Activated CD4-positive, CD25-positive, alpha-beta regulatory T cell (primary cell): Measurements from ENCODE around the gene CAMK2D.
A peak's percentile ranks its signal among the peaks of the same experiment; 100 is the strongest.

Experiments
- DNase-seq, 4 experiments: peaks; one replicate each; lab custom pipeline; 2025; lab: John Stamatoyannopoulos, UW

CAMK2D gene

DNA sequence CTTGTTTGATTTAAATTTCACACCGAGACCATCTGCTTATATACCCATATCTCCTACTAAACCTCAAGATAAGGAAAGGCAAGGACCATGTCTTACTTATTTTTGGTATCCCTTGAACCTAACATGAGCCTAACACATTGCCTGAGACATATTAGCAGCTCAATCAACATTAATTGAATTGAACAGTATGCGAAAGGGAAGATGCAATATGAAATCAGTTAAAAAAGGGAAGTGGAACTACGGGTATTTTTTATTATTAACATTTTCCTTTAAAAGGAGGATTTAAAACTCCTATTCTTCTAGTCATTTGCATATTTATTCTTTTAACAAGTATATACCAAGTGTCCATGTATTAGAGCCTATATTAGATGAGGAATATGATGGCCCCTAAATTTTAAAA, 197.0 kb downstream of the CAMK2D start:
- DNase-seq = no peak

DNA sequence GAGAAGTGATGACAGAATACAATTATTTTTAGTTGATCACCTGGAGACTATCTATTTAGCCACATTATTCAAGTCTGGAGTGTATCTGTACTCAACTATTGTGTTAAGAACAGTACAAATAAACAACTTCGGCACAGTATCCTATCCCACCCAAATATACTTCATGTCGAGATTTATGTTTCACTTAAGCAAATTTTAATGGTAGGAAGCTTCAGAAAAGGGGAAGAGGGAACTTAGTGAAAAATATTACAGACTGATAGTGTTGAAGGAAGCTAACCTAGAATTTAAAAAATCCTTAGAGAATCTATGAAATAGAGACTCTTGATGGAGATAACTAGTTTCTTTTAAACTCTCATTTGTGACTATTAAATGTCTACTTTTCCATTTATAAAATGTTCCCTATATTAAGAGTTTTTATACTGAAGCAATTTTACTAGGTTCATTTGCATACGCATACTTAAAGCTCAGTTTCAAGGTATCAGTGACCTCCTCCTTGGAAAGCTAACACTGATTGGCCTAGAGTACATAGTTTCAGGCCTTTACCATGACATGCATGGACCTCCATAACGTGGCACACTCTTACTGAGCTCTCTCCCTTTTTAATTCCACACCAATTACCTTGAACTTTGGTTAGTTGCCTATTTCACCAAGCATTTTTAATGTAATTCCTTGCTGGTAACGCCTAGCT, 197.7 kb downstream of the CAMK2D start:
- DNase-seq = no peak

GRCh38 chr4:113561758-113562157, 199.8 kb downstream of the CAMK2D start:
- DNase-seq = no peak

GRCh38 chr4:113561092-113561491, 200.4 kb downstream of the CAMK2D start:
- DNase-seq = no peak

GRCh38 chr4:113560579-113560978, 201.0 kb downstream of the CAMK2D start:
- no peak for DNase-seq

DNA sequence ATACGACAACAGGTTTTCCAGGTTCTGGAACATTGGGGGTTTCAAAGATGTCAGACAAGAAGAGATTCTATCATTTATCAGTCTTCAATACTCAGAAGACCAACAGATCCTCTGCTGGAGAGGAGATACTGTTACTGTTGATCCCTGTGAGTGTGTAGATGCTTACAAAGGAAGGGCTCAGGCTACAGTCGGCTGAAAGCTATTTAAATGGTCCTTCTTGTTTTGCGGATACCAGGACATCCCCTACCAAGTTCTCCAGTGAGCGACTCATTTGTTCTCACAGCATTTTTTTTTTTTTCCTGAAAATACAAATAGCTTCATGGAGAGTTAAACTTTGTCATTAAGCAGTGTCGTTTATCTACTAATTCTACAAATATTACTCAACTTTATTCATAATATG, 201.6 kb downstream of the CAMK2D start:
- no peak for DNase-seq

DNA sequence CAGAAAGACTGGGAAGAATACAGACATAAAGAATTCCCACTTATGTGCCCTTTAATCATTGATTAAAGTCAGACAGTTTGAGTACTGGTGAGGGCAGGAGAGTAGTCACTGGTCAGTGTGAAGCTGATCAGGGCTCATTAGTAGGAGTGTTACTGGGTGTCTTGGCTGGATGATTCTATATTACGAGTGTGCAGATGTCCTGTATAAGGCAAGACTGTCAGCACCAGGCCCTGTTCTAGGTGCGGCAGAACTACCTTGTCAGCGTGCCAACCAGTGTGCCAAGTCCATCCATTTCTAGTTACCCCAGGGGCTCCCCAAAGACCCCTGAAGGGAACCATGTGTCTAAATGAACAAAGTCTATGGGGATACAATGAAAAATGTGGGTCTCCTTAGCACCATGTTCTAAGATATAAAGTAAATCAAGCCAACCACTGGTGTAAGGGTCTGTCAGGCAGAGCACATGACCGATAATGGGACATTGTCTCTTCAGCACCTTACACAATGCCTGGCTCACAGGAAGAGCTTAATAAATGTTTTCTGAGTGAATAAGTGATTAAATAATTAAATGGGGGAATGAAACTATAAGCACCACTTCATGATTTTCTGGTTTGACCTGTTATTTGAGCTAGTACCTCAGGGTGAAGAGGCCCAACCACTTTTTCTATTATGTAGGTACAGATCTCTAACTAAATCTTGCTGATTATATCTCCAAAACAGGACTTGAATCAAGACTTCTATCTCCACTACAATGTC, 205.0 kb downstream of the CAMK2D start:
- no peak for DNase-seq

DNA sequence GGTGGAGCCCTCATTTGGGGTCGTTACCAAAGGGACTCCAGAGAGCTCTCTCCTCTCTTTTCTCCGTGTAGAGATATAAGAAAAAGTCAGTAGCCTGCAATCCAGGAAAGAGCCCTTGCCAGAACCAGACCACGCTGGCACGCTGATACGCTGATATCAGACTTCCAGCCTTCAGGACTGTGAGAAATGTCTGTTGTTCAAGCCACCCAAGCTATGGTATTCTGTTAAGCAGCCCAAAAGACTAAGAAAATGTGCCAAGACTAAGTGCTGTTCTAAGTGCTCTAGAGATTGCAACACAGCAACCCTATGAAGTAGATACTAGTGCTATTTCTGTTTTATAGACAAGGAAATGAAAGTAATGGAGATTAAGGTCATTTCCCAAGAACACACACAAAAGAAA, 205.7 kb downstream of the CAMK2D start:
- DNase-seq = no peak

GRCh38 chr4:113553082-113553481, 208.5 kb downstream of the CAMK2D start:
- DNase-seq = no peak

- no peak for DNase-seq
Measured at GRCh38 chr4:113550510-113550909, 211.0 kb downstream of the CAMK2D start.

DNA sequence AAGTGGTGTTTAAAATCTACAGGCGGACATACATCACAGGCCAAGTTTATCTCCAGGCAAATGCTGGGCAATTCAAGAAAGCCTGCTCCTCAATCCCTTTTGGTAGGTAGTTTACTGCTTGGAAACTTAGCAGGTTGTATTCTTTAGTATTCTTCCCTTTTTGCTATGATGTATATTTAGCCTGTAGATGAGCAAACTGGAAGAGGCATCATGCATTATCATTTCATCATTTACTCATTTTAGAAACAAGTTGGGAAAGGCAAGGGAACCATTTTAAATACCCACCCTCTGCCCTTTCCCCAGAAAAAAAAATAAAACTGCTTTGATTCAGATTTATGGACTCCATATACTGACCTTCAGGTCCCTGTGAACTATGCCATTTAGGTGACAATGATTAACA, 213.2 kb downstream of the CAMK2D start:
- no peak for DNase-seq

GRCh38 chr4:113547487-113548042, 214.0 kb downstream of the CAMK2D start:
- peak; percentile 67 to 81 (median 80) for DNase-seq

DNA sequence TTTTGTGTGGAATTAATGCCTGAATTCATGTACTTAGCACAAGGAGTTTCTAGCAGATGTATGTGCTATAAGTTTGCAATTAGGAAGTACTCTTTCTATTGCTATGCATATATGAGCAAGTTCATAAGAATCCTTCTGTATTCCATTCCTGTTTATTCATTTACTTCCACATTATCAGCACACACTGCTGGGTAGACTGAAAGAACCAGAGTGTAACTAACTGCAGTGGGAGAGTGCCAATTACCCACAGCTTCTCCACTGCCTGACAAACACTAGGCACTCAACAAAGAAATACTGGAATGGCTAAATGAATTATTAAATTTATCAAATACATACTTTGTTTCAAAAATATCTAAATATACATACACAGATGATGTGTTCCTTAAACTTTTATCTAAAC, 219.6 kb downstream of the CAMK2D start:
- DNase-seq = no peak

- no peak for DNase-seq
Measured at GRCh38 chr4:113540859-113541258, 220.7 kb downstream of the CAMK2D start.

DNA sequence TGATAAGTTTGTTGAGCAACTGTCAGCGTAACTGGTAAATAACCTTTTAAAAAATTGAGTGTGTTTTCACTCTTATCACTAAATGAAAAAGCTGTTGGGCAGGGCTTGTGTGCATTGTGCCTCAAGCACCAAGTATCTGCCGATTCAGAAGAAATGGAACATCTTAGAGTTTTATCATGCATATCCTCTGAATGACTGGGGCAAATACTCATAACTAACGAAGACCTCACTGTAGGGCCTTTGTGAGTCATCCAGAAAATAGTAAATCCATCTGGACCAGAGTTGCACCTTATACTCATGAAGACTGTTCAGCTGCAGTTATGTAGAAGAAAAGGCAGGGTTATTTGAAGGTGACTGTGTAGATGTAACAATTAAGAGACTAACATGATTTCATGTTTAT, 222.1 kb downstream of the CAMK2D start:
- no peak for DNase-seq

- no peak for DNase-seq
Measured at GRCh38 chr4:113537628-113538027, 223.9 kb downstream of the CAMK2D start.

DNA sequence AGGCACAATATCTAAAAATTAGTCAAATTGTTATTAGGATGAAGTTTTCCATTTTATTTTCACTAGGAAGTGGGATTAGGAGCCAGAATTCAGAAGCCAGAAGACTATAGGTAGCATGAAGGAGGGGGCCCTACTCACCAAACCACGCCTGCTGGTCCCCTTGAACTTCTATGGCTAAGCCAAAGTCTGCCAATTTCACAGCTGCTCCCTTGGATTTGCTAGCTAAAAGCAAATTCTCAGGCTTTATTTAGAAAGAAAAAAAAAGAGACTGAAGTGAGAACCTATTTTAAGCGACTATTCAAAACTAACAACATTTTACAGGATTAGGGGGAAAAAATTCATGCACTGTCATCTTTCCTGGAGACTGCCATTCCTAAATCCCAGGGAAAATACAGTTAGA, 224.3 kb downstream of the CAMK2D start:
- DNase-seq = no peak

GRCh38 chr4:113534711-113535110, 226.8 kb downstream of the CAMK2D start:
- no peak for DNase-seq

DNA sequence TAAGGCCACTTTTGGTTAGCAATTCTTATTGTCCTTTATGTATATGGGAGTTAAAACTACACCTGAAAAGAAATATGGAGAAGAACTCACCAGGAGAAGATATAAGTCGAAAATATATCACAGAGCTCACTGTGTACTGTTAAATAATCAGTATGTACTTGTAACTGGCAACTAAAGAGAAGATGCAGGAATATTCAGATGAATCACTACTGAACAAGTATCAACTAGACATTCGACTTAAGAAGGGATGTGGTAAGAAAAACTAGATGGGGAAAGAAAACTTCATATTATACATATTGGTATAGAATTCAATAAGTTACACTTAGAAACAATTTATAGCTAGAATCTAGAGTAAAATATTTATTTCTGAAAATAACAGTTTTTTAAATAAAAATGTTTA, 230.0 kb downstream of the CAMK2D start:
- no peak for DNase-seq

DNA sequence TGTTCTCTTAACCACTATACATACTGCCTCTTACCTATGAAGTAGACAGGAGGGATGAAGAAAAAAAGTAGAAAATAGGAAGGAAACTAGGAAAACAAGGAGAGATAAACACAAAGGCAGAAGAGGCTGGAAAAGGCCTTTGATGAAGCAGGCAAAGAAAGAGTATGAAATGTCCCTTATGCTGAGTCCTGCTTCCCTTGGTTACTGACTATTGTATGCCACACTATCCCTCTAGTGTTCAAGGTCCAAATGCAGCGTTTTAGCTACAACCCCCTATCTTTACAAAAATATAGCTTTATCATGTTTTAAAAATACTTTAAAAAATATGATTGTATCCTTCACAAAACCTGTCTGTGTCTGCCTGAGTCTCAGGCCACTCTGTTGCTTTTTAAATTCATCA, 233.1 kb downstream of the CAMK2D start:
- DNase-seq = no peak

DNA sequence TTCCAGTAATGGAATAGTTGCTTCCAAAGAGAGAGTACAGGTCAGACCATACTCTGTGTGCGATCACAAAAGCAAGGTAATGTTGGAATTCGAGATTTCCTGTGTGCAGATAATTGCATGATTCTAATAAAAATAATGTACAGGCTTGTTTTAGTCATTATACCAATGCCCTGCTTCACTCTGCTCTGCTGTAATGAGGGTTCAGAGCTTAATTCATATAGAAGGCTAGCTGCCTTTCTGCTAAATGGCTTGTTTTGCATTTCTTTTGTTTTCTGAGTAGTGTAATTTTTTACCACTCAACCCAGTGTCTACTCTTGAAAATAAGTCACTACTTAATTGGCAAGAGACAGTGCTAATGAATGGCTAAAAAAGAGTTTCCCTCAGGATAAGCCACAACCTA, 236.0 kb downstream of the CAMK2D start:
- no peak for DNase-seq

- no peak for DNase-seq
Measured at GRCh38 chr4:113524505-113525186, 236.9 kb downstream of the CAMK2D start.

- DNase-seq = no peak
Measured at GRCh38 chr4:113524096-113524495, 237.4 kb downstream of the CAMK2D start.
